GM19463 (cell line): Measurements from ENCODE around the gene CHCHD3.

Source experiments
- ATAC-seq: cut with Tn5 transposase; IDR thresholded peaks from one replicate; pipeline ENCODE4 v1.9.1; 2021; ENCODE audit warnings: mild to moderate bottlenecking, moderate library complexity; ENCODE audit not compliant: unreplicated experiment

Gene CHCHD3

GRCh38 chr7:132871419-132871818 is 210.5 kb downstream of the CHCHD3 start:
- ATAC-seq, result no peak

GRCh38 chr7:132869166-132869861 is 212.6 kb downstream of the CHCHD3 start:
- ATAC-seq, result no peak

- no peak for ATAC-seq
Measured at GRCh38 chr7:132866551-132866950, 215.3 kb downstream of the CHCHD3 start.

GRCh38 chr7:132866144-132866531 is 215.8 kb downstream of the CHCHD3 start:
- no peak for ATAC-seq

- no peak for ATAC-seq
Measured at GRCh38 chr7:132865366-132866143, 216.3 kb downstream of the CHCHD3 start.

GRCh38 chr7:132861940-132862554 is 219.8 kb downstream of the CHCHD3 start:
- no peak for ATAC-seq

- no peak for ATAC-seq
Measured at GRCh38 chr7:132861424-132861823, 220.5 kb downstream of the CHCHD3 start.

GRCh38 chr7:132859199-132859598 is 222.7 kb downstream of the CHCHD3 start:
- no peak for ATAC-seq

GRCh38 chr7:132858760-132859159 is 223.1 kb downstream of the CHCHD3 start:
- ATAC-seq, result no peak

GRCh38 chr7:132858251-132858650 is 223.6 kb downstream of the CHCHD3 start:
- ATAC-seq, result no peak

- no peak for ATAC-seq
Measured at GRCh38 chr7:132857703-132858102, 224.2 kb downstream of the CHCHD3 start.

GRCh38 chr7:132857031-132857430 is 224.9 kb downstream of the CHCHD3 start:
- ATAC-seq, result no peak

- no peak for ATAC-seq
Measured at GRCh38 chr7:132856416-132856815, 225.5 kb downstream of the CHCHD3 start.

GRCh38 chr7:132855901-132856300 is 226.0 kb downstream of the CHCHD3 start:
- ATAC-seq, result no peak

GRCh38 chr7:132854238-132854637 is 227.7 kb downstream of the CHCHD3 start:
- no peak for ATAC-seq

- ATAC-seq, result no peak
Measured at GRCh38 chr7:132847376-132847775, 234.5 kb downstream of the CHCHD3 start.

- ATAC-seq, result no peak
Measured at GRCh38 chr7:132846086-132846485, 235.8 kb downstream of the CHCHD3 start.

GRCh38 chr7:132842478-132842877 is 239.4 kb downstream of the CHCHD3 start:
- no peak for ATAC-seq

- no peak for ATAC-seq
Measured at GRCh38 chr7:132840199-132840598, 241.7 kb downstream of the CHCHD3 start.

GRCh38 chr7:132838313-132838712 is 243.6 kb downstream of the CHCHD3 start:
- no peak for ATAC-seq

- ATAC-seq, result no peak
Measured at GRCh38 chr7:132837529-132837928, 244.4 kb downstream of the CHCHD3 start.

- ATAC-seq, result no peak
Measured at GRCh38 chr7:132836746-132837145, 245.1 kb downstream of the CHCHD3 start.
